Activated CD4-positive, alpha-beta T cell treated with anti-CD3 and anti-CD28 coated beads for 36 hours (primary cell): ENCODE results near the gene TMPRSS9. TPM values are rescaled to one million over a fixed set of nuclear protein-coding genes. Genes with fewer than 3 reads are reported as not detected.
A peak's percentile ranks its signal among the peaks of the same experiment; 100 is the strongest.

Experiments used
- ATAC-seq: fragments of 200-7000 bp; cut with Tn5 transposase; one replicate; pipeline ENCODE4 v1.10.0; 2021; ENCODE audit warnings: mild to moderate bottlenecking, moderate library complexity
- CTCF ChIA-PET: fragments of 350-600 bp; sonication (Branson Sonifier 250); formaldehyde crosslinking; loops from one replicate; lab custom pipeline; 2021; ENCODE audit warnings: antibody characterized with exemption; lab: Charles Lee
- POLR2A ChIA-PET: fragments of 350-600 bp; sonication (Branson Sonifier 250); formaldehyde crosslinking; loops from one replicate; lab custom pipeline; 2021; ENCODE audit warnings: antibody characterized with exemption, inconsistent platforms; lab: Charles Lee
- DNase-seq: peaks from one replicate; pipeline ENCODE4 v3.0.0-alpha.2; 2020
- H3K27ac Mint-ChIP-seq: one replicate; pipeline ENCODE4 v1.8.0; 2021; ENCODE audit warnings: mixed read lengths
- H3K27me3 Mint-ChIP-seq: one replicate; pipeline ENCODE4 v1.8.0; 2021; ENCODE audit warnings: mixed read lengths
- H3K36me3 Mint-ChIP-seq: one replicate; pipeline ENCODE4 v1.8.0; 2021; ENCODE audit warnings: low read depth, mixed read lengths
- H3K4me1 Mint-ChIP-seq: one replicate; pipeline ENCODE4 v1.8.0; 2021; ENCODE audit warnings: mixed read lengths
- H3K4me3 Mint-ChIP-seq: one replicate; pipeline ENCODE4 v1.8.0; 2021; ENCODE audit warnings: mild to moderate bottlenecking, moderate library complexity, mixed read lengths
- H3K9me3 Mint-ChIP-seq: one replicate; pipeline ENCODE4 v1.8.0; 2021; ENCODE audit warnings: low read depth, mixed read lengths
- intact Hi-C, 2 experiments: fragments of 100-400 bp; cut with DNase I in 1 of 2; cut with micrococcal nuclease in 1 of 2; formaldehyde crosslinking; loops; one replicate each; pipeline versions ENCODE4 v1.14.2 to v1.15.1; 2022 to 2024; cut with DNase I, micrococcal nuclease
- total RNA-seq, 2 experiments: library from RNA; stranded (reverse); gene quantifications; one replicate each; pipeline ENCODE4 v1.2.3, GENCODE V29; 2021

Gene TMPRSS9
- total RNA-seq, 2 experiments from 2014 or later: not detected

- Mint-ChIP-seq H3K4me1 (no peaks in the 10 kb centered on the region), H3K4me3 (no peak overlapping the region), H3K27me3 (no peaks in the 10 kb centered on the region), H3K27ac (no peak overlapping the region), H3K36me3 (peaks cover 6% of the 10 kb centered on the region), H3K9me3 (no peaks in the 10 kb centered on the region)
- intact Hi-C loops: no loop called here
- ChIA-PET POLR2A (no interaction called here), CTCF (interaction anchor here (0.7 kb wide), 1 partner anchor 157 kb away, joined by 3 read pairs; no protein-coding TSS in a partner anchor)
- DNase-seq (no peak), ATAC-seq (no peak)
Measured at GRCh38 chr19:2419754-2420153, 59.7 kb downstream of the TMPRSS9 start.

DNA sequence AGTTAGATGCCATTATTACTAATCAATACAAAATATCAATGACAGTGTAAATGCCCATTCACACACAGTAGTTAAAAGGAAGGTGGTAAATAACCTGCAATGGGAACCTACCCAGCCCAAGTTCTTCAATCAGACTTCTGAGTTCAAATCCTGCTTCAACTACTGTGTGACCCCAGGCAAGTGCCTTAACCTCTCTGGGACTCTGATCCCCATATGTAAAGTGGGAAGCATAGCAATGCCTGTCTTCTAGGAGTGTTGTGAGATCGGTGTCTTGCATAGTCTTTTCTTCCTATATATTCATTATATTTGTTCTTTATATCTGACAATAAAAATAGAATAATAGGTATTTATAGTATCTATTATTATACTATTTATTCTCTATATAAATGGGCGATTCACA lies 60.4 kb downstream of the TMPRSS9 start:
- intact Hi-C loops: no loop called here

GRCh38 chr19:2421581-2422306 lies 61.7 kb downstream of the TMPRSS9 start:
- ATAC-seq: no peak
- H3K27me3 Mint-ChIP-seq: no peaks in the 10 kb centered on the region

More for the DNA sequence above, 60.4 kb downstream of the TMPRSS9 start:
- DNase-seq: no peak
- ChIA-PET CTCF (interaction anchor here (0.6 kb wide), 1 partner anchor 199 kb away, joined by 3 read pairs; no protein-coding TSS in a partner anchor), POLR2A (no interaction called here)
- no peaks in the 10 kb centered on the region for H3K4me1 Mint-ChIP-seq
- no peak overlapping the region for H3K4me3 Mint-ChIP-seq
- no peak overlapping the region for H3K27ac Mint-ChIP-seq
- no peak for ATAC-seq
- no peaks in the 10 kb centered on the region for H3K27me3 Mint-ChIP-seq
- peaks cover 6% of the 10 kb centered on the region for H3K36me3 Mint-ChIP-seq
- H3K9me3 Mint-ChIP-seq: no peaks in the 10 kb centered on the region

GRCh38 chr19:2423071-2423914 lies 63.2 kb downstream of the TMPRSS9 start:
- DNase-seq: no peak
- no peaks in the 10 kb centered on the region for H3K9me3 Mint-ChIP-seq
- no peak overlapping the region for H3K27ac Mint-ChIP-seq
- peaks cover 14% of the 10 kb centered on the region for H3K36me3 Mint-ChIP-seq
- POLR2A ChIA-PET: interaction anchor here (0.6 to 0.8 kb wide), 3 partner anchors 24 to 349 kb away, joined by 3 to 13 read pairs (median 4); no protein-coding TSS in a partner anchor
- ATAC-seq: no peak
- H3K27me3 Mint-ChIP-seq: no peaks in the 10 kb centered on the region
- peaks cover 5% of the 10 kb centered on the region for H3K4me1 Mint-ChIP-seq
- CTCF ChIA-PET: interaction anchor here (0.6 to 1.5 kb wide), 3 partner anchors 34 to 1098 kb away, joined by 3 to 6 read pairs (median 4); no protein-coding TSS in a partner anchor
- intact Hi-C loops: no loop called here
- no peak overlapping the region for H3K4me3 Mint-ChIP-seq

More at GRCh38 chr19:2421581-2422306, 61.7 kb downstream of the TMPRSS9 start:
- H3K36me3 Mint-ChIP-seq: peaks cover 11% of the 10 kb centered on the region
- H3K4me1 Mint-ChIP-seq: peaks cover 2% of the 10 kb centered on the region
- H3K4me3 Mint-ChIP-seq: no peak overlapping the region
- intact Hi-C loops: no loop called here
- ChIA-PET CTCF (no interaction called here), POLR2A (no interaction called here)
- H3K27ac Mint-ChIP-seq: no peak overlapping the region
- DNase-seq: no peak
- no peaks in the 10 kb centered on the region for H3K9me3 Mint-ChIP-seq

DNA sequence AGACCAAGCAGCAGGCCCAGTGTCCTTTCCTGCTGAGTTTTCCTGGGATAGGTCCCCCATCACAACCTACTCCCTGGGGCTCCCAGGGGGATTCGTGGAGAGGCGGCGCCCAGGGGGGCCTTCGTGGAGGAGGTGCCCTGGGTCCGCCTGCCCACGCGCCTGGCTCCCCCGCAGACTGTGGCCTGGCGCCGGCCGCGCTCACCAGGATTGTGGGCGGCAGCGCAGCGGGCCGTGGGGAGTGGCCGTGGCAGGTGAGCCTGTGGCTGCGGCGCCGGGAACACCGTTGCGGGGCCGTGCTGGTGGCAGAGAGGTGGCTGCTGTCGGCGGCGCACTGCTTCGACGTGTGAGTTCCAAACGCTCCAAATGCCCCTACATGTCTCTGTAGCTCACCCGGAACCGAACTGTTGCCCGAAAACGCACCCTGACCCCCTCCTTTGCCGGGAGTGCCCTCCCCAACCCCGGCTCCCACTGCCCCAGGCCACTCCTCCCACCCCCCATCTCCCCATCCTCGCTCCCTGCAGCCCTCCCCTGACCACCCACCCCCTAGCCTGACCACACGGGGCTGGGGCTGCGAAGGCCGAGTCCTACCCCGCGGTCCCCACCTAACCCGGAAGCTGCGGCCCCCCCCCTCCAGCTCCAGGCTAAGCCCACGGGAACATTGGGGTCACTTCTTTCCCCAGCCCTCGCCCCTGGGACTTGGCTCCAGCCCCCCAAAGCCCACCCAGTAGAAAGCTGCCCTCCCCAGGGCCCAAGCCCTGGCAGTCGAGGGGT lies 64.0 kb downstream of the TMPRSS9 start:
- ChIA-PET POLR2A (interaction anchor here (0.6 kb wide), 1 partner anchor 350 kb away, joined by 3 read pairs; no protein-coding TSS in a partner anchor), CTCF (interaction anchor here (1.5 kb wide), 1 partner anchor 188 kb away, joined by 6 read pairs; no protein-coding TSS in a partner anchor)
- intact Hi-C loops: no loop called here

GRCh38 chr19:2424686-2425621 lies 64.9 kb downstream of the TMPRSS9 start:
- Mint-ChIP-seq H3K4me3 (no peak overlapping the region), H3K27me3 (no peaks in the 10 kb centered on the region), H3K4me1 (peaks cover 5% of the 10 kb centered on the region), H3K36me3 (peaks cover 14% of the 10 kb centered on the region), H3K27ac (no peak overlapping the region), H3K9me3 (no peaks in the 10 kb centered on the region)
- ATAC-seq: no peak
- POLR2A ChIA-PET: no interaction called here
- no peak for DNase-seq
- CTCF ChIA-PET: no interaction called here
- intact Hi-C loops: no loop called here

More for the DNA sequence above, 64.0 kb downstream of the TMPRSS9 start:
- Mint-ChIP-seq H3K27me3 (no peaks in the 10 kb centered on the region), H3K4me1 (peaks cover 5% of the 10 kb centered on the region), H3K36me3 (peaks cover 14% of the 10 kb centered on the region), H3K4me3 (no peak overlapping the region), H3K27ac (no peak overlapping the region), H3K9me3 (no peaks in the 10 kb centered on the region)
- no peak for ATAC-seq
- DNase-seq: no peak

- peaks cover 17% of the 10 kb centered on the region for H3K36me3 Mint-ChIP-seq
- peak overlapping the region; percentile 96 for H3K27ac Mint-ChIP-seq
- no peaks in the 10 kb centered on the region for H3K27me3 Mint-ChIP-seq
- H3K4me1 Mint-ChIP-seq: peaks cover 5% of the 10 kb centered on the region
- DNase-seq (no peak), ATAC-seq (no peak)
- intact Hi-C loops: no loop called here
- no peaks in the 10 kb centered on the region for H3K9me3 Mint-ChIP-seq
- ChIA-PET CTCF (interaction anchor here (1.0 kb wide), 1 partner anchor 25 kb away, joined by 4 read pairs; no protein-coding TSS in a partner anchor), POLR2A (interaction anchor here (0.6 to 1.9 kb wide), 2 partner anchors 50 to 984 kb away, joined by 3 to 8 read pairs; partner anchors contain the start of gene GADD45B)
- H3K4me3 Mint-ChIP-seq: peak overlapping the region; percentile 86
Measured at GRCh38 chr19:2425622-2426581, 65.8 kb downstream of the TMPRSS9 start.

DNA sequence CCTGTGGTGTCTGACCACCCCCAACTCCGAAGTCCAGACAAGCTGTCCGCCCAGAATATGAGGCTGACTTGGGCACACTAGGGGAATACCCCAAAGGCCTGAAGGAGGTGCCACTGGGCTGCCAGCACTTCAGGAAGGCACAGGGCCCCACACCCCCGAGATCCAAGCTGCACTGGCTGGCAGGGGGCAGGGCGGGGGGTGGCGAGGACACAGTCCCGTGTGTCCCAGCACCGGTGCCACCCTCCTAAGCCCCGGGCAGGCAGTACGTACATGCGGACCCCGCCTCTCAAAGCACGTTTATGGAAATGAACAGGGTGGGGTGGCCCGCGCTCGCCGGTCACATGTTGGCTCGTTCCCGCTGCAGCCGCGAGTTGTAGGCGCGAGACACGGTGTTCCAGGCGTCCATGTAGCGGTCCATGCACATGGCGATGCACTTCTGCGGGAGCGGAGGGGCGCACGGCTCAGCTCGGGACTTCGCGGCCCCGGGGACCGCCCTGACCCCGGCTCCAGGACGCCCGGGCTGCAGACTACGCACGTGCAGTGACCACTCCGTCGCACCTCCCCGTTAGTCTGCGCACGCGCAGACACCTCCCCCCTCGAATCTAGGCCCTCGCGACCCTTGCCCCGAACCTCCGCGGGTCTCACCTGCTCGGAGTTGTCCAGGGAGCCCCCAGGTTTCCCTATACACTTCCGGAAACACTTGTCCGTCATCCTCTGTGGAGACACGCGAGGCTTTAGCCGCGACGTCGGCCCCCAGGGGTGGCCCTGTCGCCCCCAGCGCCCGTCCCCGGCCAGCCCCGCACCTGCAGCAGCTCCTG lies 66.8 kb downstream of the TMPRSS9 start:
- Mint-ChIP-seq H3K4me3 (peak overlapping the region; percentile 86), H3K27me3 (no peaks in the 10 kb centered on the region), H3K27ac (peak overlapping the region; percentile 96), H3K36me3 (peaks cover 22% of the 10 kb centered on the region), H3K9me3 (no peaks in the 10 kb centered on the region), H3K4me1 (peaks cover 5% of the 10 kb centered on the region)
- ChIA-PET POLR2A (interaction anchor here (0.6 to 1.9 kb wide), 8 partner anchors 13 to 983 kb away, joined by 3 to 8 read pairs (median 4); partner anchors contain the start of genes GADD45B and LMNB2), CTCF (interaction anchor here (1.0 to 1.3 kb wide), 3 partner anchors 9 to 30 kb away, joined by 4 to 6 read pairs (median 4); partner anchors contain the start of gene LMNB2)
- intact Hi-C loops: loop anchor here in 1 of 2 experiments (1.0 kb wide), 12 partner anchors 29 to 774 kb away; partner anchors contain the start of genes AP3D1, GNG7, IZUMO4 and LMNB2
- ATAC-seq (peak; percentile 36), DNase-seq (peak; percentile 67)
